ENCODE measurements around the gene CHRND.

Gene CHRND

GRCh38 chr2:232525199-232525598 is 761 bp upstream of the CHRND start:
- Histone ChIP-seq H3K27ac (ENCODE audit: low read length) (no peak overlapping the region), H3K4me3 (ENCODE audit: low read length) (no peak overlapping the region), H4K20me1 (ENCODE audit: insufficient read depth, low read length) (no peaks in the 10 kb centered on the region), H3K27me3 (ENCODE audit: low read depth, low read length) (no peaks in the 10 kb centered on the region), H3K4me1 (ENCODE audit: low read length) (no peaks in the 10 kb centered on the region), H3K9ac (ENCODE audit: low read length) (no peak overlapping the region), H3K4me2 (ENCODE audit: low read length) (no peak overlapping the region), H3K9me3 (ENCODE audit: insufficient read depth, low read length) (no peaks in the 10 kb centered on the region), H3K79me2 (ENCODE audit: low read length) (no peaks in the 10 kb centered on the region), H3K36me3 (replicated peaks; ENCODE audit: low read depth, low read length) (no peaks in the 10 kb centered on the region), H2AFZ (ENCODE audit: low read depth, low read length) (no peak overlapping the region)
- TF ChIP-seq EZH2phosphoT487 (IDR thresholded peaks at IDR 0.05; ENCODE audit: low read depth): no peak
- no peak for TF ChIP-seq CTCF (IDR thresholded peaks at IDR 0.05; ENCODE audit: low read depth, low read length)

DNA sequence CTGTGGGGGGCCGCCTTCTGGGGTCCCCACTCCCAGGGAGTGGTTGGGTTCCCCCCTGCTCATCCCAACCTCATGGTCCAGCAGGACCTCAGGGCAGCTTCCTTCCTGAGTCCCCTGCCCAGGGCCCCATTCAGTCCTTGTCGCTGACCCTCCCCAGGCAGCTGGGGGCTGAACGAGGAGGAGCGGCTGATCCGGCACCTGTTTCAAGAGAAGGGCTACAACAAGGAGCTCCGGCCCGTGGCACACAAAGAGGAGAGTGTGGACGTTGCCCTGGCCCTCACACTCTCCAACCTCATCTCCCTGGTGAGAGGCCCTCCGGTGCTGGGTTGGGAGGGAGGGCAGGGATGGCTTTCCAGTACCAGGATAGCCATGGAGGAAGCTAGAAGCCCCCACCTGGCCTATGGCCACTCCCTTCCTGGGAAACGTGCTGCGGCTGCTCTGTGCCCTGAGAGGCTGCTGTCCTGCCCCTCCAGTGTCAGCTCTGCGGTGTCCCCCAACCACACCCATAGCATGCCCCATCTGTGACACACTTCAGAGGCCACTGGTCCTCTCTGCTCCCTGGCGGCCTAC is 497 bp downstream of the CHRND start:
- Histone ChIP-seq H4K20me1 (ENCODE audit: insufficient read depth, low read length) (no peaks in the 10 kb centered on the region), H3K9ac (ENCODE audit: low read length) (no peak overlapping the region), H3K4me3 (ENCODE audit: low read length) (no peak overlapping the region), H3K27me3 (ENCODE audit: low read depth, low read length) (no peaks in the 10 kb centered on the region), H3K27ac (ENCODE audit: low read length) (no peak overlapping the region), H2AFZ (ENCODE audit: low read depth, low read length) (no peak overlapping the region), H3K79me2 (ENCODE audit: low read length) (no peaks in the 10 kb centered on the region), H3K9me3 (ENCODE audit: insufficient read depth, low read length) (no peaks in the 10 kb centered on the region), H3K36me3 (replicated peaks; ENCODE audit: low read depth, low read length) (no peaks in the 10 kb centered on the region), H3K4me2 (ENCODE audit: low read length) (no peak overlapping the region), H3K4me1 (ENCODE audit: low read length) (no peaks in the 10 kb centered on the region)
- TF ChIP-seq EZH2phosphoT487 (IDR thresholded peaks at IDR 0.05; ENCODE audit: low read depth) (no peak), CTCF (IDR thresholded peaks at IDR 0.05; ENCODE audit: low read depth, low read length) (no peak)

DNA sequence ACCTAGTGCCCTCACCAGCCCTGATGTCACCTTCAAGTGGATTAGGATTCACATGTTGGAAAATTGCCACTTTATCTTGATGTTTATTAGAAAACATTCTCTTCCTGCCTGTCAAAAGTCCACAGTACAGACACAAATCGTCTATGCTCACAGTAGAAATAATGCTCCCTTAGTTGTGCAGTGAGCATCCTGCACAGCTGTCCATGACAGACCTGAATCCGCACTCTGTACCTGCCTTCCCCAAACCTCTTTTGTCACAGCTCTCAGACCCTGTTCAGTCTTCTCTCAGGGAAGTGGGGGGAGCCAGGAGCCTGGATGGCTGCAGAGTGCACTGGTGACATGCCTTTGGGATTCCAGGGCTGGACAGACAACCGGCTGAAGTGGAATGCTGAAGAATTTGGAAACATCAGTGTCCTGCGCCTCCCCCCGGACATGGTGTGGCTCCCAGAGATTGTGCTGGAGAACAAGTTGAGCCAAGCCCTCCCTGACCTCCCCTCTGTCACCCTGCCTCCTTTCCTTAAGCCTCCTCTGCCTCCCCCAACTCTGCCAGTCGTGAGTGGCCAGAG is 2.0 kb downstream of the CHRND start:
- H4K20me1 ChIP-seq (ENCODE audit: insufficient read depth, low read length): no peaks in the 10 kb centered on the region
- H2AFZ ChIP-seq (ENCODE audit: low read depth, low read length): no peak overlapping the region
- no peak overlapping the region for H3K4me3 ChIP-seq (ENCODE audit: low read length)
- H3K9ac ChIP-seq (ENCODE audit: low read length): no peak overlapping the region
- H3K9me3 ChIP-seq (ENCODE audit: insufficient read depth, low read length): no peaks in the 10 kb centered on the region
- H3K79me2 ChIP-seq (ENCODE audit: low read length): no peaks in the 10 kb centered on the region
- H3K4me2 ChIP-seq (ENCODE audit: low read length): no peak overlapping the region
- TF ChIP-seq CTCF (IDR thresholded peaks at IDR 0.05; ENCODE audit: low read depth, low read length): no peak
- TF ChIP-seq EZH2phosphoT487 (IDR thresholded peaks at IDR 0.05; ENCODE audit: low read depth): no peak
- H3K27me3 ChIP-seq (ENCODE audit: low read depth, low read length): no peaks in the 10 kb centered on the region
- no peaks in the 10 kb centered on the region for H3K4me1 ChIP-seq (ENCODE audit: low read length)
- H3K27ac ChIP-seq (ENCODE audit: low read length): no peak overlapping the region
- no peaks in the 10 kb centered on the region for H3K36me3 ChIP-seq (replicated peaks; ENCODE audit: low read depth, low read length)

- no peaks in the 10 kb centered on the region for H3K27me3 ChIP-seq (ENCODE audit: low read depth, low read length)
- H3K4me3 ChIP-seq (ENCODE audit: low read length): no peak overlapping the region
- H3K27ac ChIP-seq (ENCODE audit: low read length): no peak overlapping the region
- H3K9ac ChIP-seq (ENCODE audit: low read length): no peak overlapping the region
- no peaks in the 10 kb centered on the region for H3K36me3 ChIP-seq (replicated peaks; ENCODE audit: low read depth, low read length)
- H2AFZ ChIP-seq (ENCODE audit: low read depth, low read length): no peak overlapping the region
- no peak overlapping the region for H3K4me2 ChIP-seq (ENCODE audit: low read length)
- H3K9me3 ChIP-seq (ENCODE audit: insufficient read depth, low read length): no peaks in the 10 kb centered on the region
- H4K20me1 ChIP-seq (ENCODE audit: insufficient read depth, low read length): no peaks in the 10 kb centered on the region
- H3K79me2 ChIP-seq (ENCODE audit: low read length): no peaks in the 10 kb centered on the region
- no peaks in the 10 kb centered on the region for H3K4me1 ChIP-seq (ENCODE audit: low read length)
- TF ChIP-seq EZH2phosphoT487 (IDR thresholded peaks at IDR 0.05; ENCODE audit: low read depth) (no peak), CTCF (IDR thresholded peaks at IDR 0.05; ENCODE audit: low read depth, low read length) (no peak)
Observed at GRCh38 chr2:232528746-232529460, 2.9 kb downstream of the CHRND start.

Measured in OCI-LY3 (cell line).